HEK293T (cell line): ENCODE results near the gene HGF.

Experiments
- FOXM1 ChIP-seq: fragments of 450-650 bp; IDR thresholded peaks from 2 replicates; pipeline ENCODE4 v1.6.1; 2017; ENCODE audit warnings: mild to moderate bottlenecking, borderline replicate concordance
- LEF1 ChIP-seq: fragments of 450-650 bp; IDR thresholded peaks from 2 replicates; pipeline ENCODE4 v1.6.1; 2017; ENCODE audit warnings: mild to moderate bottlenecking, borderline replicate concordance
- PKNOX1 ChIP-seq: fragments of 450-650 bp; IDR thresholded peaks from 2 replicates; pipeline ENCODE4 v1.6.1; 2016
- TARDBP ChIP-seq: fragments of 450-650 bp; IDR thresholded peaks from 2 replicates; pipeline ENCODE4 v1.6.1; 2016
- ZNF384 ChIP-seq: fragments of 450-650 bp; IDR thresholded peaks from 2 replicates; pipeline ENCODE4 v1.6.1; 2016

DNA sequence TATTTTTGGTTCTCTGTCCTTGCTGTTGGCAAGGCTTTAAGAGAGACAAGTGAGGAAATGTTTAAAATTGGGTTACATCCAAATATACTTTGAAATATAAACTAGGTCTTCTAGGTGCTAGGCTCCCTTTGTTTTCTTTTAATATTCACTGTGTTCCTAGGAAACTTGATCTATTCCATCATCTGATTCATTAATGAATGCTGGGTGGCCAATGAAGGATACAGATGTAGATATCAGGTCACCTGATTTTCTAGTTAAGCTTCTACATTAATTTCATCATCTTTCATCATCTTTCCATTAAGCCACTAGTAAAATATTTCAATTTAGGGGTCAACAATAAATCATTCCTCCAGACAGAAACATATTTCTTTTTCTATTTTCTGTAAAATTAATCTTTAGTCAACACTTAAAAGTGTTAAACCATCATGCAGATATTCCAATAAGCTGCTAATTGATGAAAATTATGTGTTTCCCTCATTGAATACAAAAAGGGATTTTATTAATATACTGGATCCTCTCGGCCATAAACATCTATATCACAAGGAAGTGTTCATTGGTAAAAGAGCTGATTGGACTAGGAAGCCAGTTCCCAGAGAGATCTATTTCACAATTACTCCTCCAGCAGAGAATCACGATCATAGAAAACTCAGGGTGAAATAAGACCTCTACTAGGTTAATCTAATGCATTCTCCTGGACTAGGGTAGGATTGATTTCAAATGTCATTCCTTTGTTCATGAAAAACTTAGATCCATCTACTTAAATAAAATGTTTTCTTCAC lies 14.7 kb downstream of the HGF start:
- TF ChIP-seq LEF1 (no peak), FOXM1 (no peak), PKNOX1 (no peak), ZNF384 (no peak), TARDBP (no peak)
